Amniotic epithelial cell (primary cell): ENCODE measurements around the gene HSPBP1.
"Not testable (repeated sequence)": the region's sequence is repeated elsewhere in the genome, so short reads cannot be mapped to it uniquely, and the experiment has no call there.

Experiments used
- DNase-seq: peaks from one replicate; pipeline ENCODE4 v3.0.0-alpha.2; 2010; ENCODE audit warnings: low read depth

Gene HSPBP1

DNA sequence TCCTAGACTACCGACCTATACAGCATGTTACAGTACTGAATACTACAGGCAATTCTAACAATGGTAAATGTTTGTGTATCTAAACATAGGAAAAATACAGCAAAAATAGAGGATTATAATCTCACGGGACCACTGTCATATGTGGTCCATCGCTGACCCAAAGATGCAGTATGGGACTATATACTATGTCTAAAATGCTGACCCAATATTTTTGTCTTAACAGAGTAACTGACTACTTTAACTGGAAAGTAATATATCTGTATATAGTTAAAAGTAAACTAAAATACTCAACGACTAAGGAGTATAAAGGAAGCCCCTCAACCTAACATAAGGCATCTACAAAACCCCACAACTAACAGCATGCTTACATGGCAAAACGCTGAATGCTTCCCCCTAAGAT, 46.9 kb downstream of the HSPBP1 start:
- no peak for DNase-seq

DNA sequence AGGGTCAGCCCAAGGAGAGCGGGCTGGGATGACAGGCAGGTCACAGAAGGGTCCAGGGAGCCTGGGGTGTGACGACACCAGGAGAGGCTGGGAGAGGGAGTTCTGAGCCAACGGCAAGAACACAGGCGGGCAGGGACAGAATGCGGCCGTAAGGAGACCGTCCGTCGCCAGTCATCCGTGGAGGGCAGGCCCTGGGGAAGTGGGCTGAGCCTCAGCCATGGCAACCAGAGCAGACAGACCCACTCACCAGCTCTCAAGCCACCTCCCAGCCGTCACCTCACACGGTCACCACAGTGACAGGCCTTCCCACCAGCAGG, 47.7 kb downstream of the HSPBP1 start:
- no peak for DNase-seq

DNA sequence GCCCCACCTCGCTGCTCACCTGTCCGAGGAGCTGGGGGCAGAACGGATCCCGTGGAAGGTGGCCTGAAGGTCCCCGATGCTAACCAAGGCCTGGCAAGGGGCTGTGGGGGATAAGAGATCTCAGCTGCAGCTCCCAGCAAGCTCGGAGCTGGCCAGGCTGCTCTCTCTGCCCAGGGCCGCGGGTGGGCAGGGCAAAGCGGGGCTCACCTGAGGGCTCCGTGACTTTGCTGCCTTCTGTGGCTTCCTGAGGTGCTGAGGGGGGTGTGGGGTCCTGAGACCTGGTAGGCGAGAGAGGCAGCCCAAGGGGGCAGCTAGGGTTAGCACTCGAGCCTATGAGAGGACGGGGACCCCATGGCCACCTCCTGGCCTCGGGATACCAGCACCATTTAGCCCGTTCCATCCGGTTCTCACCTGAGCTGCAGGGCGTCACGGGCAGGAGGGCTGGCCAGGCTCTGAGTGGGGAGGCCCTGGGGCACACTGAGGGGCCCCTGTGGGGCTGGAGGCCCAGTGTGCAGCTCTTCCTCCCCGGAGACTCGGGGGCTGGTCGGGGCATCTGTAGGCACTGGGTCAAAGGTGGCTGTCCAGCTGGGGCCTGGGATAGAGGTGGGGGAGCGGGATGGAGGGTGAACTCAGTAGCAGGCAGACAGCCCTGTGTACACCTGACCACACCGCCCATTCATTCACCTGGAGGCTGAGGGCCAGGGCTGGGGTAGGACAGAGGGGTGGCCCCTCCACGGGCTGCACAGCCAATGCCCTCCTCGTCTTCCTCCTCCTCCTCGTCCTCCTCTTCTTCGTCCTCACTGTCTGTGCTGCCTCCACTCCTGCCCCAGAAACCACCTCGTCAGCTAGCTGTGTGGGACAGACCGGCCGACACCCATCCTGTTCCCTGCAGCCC, 48.3 kb downstream of the HSPBP1 start:
- no peak for DNase-seq

DNA sequence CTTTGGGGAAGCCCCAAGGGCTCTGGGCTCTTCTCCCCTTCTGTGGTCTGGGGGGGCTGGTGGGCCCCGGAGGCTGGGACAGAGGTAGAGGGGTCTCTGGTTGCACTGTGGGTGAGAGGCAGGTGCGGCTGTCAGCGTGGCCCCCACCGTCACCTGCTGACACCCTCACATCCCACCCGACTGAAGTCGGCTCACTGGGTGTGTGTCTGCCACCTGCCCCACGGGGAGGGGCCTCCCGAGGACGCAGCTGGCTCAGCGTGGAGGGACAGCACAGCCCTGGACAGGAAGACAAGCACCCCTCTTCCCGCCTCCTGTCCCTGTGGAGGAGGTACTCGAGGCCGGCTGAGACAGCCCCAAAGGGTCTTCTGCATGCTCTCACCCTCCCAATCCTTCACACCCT, 49.1 kb downstream of the HSPBP1 start:
- no peak for DNase-seq

DNA sequence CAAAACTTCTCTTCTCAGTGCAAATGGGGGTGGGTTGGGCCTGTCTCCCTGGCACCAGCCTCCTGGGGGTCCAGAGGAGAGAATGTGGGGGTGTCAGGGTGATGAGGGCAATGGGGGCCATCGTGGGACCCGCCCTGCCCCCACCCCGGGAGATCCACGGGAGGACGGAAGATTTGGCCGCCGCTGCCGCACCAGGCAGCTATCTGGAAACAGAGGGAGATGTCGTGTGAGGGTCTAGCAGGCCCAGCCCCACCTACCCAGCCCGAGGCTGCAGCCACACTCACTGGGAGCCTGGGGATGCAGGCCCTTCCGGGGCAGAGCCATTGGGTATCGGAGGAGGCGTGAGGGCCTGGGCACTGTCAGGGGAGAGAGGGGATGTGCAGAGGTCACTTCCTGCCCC, 49.6 kb downstream of the HSPBP1 start:
- DNase-seq, result no peak

DNA sequence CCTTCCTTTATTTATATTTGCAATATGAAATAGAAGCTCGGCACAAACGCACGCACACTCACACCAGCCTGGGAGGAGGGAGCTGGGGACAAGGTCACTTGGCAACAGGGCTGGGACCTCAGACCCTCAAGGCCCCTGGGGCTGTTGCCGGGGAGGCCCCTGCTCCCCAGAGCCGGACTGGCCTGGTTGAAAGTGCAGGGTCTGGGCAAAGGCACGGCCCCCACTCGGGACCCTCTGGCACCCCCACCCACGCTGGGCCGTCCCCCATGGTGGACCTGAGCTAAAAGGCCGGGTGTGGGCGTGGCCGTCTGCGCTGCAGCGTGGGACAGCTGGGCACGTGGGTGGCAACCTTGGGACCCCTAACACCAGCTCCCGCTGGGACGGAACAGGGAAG, 50.1 kb downstream of the HSPBP1 start:
- no peak for DNase-seq

DNA sequence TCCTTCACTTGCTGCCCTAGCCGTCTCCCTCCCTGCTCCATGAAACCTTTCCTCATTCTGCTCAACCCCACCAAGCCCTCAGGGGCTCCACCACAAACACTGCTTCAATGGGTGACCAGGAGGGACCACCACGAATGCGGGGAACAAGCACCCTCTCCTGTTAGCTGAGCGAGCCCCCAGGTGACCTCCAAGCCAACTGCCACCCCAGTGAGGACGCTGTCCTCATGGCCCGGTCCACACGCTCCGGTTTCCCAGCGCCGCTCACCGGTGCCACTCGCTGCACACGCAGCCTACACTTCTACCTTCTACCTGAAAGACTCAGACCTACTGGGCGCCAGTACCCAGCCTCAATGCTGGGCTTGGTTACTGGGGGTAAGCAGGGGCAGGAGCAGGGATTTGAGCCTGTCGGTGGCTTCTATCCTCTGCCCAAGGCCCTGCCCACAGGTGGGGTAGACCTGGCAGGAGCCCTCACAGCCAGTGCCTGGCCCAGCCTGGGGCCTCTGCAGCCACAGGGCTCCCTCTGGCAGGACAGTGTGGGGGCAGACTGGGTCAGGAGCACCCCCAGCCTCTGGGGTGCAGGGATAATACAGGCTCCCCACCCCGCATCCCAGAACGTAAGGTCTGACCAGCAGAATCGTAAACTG, 50.6 kb downstream of the HSPBP1 start:
- DNase-seq, result no peak

DNA sequence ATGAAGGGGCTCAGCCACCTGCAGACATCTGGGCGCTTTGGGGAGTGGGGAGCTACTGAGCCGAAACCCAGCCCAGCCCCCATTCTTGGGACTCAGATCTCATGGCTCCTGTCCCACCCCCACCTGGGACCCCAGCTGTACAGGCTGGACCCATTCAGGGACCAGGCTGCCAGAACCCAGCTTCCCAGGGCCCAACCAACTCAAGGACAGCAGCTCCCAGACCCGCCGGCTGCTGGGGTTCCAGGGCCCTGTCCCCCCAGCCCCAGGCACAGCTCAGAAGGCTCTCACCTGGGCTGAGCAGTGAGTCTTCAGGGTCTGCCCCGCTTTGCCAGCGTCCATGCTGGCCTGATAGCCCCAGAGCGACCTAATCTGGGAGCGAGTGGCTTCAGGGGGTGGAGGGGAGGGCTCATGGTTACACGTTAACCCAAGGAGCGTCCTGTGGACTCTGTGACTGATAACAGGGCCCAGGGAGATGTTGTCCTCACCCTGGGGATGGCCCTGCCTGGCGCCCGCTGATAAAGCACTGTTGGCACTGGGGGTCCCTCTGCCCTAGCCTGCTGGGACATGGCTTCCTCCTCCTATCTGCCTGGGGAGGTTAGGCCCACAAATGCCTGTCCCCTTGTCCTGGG, 51.4 kb downstream of the HSPBP1 start, which contains the start of gene TMEM86B:
Gene TMEM86B, minus strand, starts transcription at position 361 of the 629 bp plus-strand sequence. Its CDS starts 22 bp downstream, at position 339.
- DNase-seq, result no peak

DNA sequence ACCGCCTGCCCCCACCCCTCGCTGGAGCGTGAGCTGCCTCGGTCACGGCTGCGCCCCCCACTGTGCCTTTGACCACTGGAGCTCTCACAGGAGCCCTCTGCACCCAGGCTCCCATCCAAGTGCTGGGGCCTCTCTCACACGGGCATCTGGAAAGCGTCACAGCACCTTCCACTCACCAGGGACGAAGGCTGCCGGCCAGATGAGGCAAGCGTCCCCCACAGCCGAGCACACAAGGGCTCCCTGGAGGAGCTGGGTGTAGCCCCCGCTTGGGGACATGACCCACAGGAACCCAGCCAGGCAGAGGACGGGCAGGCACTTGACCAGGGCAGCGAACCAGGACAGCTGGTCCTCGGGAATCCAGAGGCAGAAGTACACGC, 51.9 kb downstream of the HSPBP1 start:
- DNase-seq, result peak; percentile 59

DNA sequence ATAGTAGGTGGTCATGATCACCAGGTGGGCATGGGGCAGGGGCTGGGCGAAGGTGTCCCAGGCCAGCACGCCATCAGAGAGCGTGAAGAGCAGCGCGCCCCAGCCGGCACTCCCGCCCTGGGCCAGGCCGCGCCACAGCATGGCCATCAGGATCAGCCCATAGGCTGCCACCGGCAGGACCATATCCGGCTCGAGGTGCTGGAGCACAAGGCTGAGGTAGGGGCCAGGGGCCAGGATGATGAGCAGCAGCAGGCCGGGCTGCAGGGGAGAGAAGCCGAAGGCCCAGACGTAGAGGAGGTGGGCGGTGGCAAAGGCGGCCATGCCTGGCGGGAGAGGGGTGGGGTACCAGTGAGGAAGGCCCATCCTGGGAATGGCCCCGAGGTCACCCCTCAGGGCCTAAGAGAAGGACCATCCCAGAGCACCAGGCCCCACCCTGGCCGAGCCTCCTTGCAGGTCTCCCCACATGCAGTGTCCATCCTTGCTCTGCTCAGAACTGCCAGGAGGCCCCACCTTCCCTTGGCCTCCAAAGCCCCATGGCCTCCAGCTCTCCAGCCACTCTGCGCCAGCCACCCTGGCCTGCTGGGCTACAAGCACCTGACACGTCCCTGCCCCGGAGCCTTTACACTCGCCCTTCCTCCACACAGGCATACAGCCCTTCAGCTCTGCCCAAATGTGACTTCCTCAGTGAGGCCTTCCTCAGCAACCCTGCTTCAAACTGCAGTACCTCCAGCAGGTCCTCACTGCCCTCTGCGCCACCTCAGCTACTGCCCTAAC, 52.5 kb downstream of the HSPBP1 start:
- no peak for DNase-seq

DNA sequence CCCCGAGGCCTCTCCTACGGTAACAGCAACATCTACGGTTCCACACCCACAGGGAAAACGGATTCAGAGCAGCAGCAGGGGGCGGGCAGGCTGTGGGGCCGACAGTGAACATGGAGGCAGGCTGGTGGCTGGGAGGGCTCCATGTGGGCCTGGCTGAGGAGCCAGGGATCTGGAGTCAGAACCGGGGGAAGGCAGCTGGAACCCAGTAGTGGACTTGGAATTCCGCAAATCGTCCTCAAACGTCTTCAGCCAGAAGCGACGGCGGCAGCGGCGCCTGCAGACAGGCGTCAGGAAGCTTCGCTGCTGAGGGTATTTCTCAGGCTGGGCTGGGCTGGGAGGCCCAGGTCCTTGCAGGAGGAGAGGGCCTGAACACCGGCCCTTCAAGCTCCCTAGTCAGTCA, 53.1 kb downstream of the HSPBP1 start:
- no peak for DNase-seq

DNA sequence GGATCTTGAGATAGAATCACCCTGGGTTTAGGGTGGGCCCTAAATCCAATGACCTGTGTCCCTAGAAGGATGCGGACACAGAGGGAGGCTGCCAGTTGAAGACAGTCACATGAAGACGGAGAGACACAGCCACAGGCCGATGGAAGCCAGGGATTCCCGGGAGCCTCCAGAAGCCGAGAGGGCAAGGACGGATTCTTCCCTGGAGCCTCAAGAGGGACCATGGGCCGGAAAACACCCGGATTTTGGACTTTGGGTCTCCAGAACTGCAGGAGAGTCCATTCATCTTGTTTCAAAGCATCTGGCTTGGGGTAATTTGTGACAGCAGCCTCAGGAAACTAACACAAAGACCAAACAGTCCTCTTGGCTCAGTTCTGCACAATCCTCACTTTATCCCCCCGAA, 53.6 kb downstream of the HSPBP1 start:
- no peak for DNase-seq

DNA sequence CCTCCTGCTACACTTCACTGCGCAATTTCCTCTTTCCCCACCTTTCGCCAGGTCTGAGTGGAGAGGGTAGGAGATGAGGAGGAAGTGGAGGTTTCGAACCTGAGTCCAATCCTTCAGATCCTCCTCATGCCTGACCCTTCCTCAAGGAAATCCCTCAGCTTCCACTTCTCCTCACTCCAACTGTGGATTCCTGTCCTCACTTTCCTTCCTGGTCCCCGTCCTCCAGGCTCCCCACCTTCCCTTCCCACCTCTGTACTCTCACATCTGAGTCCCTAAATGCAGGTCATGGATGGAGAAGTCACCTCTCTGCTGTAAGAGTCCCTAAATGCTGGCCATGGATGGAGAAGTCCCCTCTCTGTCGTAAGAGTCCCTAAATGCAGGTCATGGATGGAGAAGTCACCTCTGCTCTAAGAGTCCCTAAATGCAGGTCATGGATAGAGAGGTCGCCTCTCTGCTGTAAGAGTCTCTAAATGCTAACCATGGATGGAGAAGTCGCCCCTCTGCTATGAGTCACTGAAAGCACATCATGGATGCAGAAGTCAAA, 54.4 kb downstream of the HSPBP1 start:
- DNase-seq, result no peak

DNA sequence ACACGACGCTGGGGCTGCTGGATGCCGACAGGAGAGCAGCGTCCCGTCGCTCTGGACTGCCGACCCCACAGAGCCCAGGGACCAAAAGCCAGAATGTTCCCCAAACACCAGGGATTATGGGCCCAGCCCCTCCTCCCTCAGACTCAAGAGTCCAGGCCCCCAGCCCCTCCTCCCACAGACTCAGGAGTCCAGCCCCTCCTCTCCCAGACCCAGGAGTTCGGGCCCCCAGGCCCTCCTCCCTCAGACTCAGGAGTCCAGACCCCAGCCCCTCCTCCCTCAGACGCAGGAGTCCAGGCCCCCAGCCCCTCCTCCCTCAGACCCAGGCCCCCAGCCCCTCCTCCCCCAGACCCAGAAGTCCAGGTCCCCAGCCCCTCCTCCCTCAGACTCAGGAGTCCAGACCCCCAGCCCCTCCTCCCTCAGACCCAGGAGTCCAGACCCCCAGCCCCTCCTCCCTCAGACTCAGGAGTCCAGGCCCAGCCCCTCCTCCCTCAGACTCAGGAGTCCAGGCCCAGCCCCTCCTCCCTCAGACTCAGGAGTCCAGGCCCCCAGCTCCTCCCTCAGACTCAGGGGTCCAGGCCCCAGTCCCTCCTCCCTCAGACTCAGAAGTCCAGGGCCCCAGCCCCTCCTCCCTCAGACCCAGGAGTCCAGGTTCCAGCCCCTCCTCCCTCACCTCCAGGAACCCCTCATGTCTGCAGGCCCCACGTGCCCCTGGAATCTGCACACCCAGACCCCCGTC, 55.1 kb downstream of the HSPBP1 start:
- not testable (repeated sequence) for DNase-seq

DNA sequence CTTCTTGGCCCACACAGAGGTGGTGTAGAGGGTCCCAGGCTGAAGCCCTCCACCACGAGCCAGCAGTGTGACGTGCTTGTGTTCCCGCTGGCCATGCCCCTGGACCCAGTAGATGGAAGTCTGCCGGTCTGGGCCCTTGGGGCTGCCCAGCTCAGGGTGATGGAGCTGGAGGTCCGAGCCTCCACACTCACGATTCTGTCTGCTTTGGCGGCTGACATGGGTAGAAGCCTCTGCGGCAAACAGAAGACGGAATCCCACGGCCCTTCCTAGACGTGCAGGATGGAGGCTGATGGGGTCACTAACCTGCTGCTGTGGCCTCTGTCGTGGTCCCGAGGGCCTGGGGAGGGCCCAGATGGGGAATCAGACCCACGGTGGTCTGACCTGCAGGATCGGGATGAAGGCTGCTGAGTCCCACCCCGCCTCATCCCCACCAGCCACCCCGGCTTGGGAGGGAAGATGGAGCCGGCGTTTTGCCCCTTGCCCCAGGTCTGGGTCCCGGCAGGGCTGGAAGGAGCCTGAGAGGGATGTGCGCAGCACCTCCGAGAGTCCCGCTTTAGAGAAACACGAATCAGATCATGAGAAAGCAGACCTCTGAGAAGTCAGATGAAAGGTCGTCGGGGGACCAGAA, 55.8 kb downstream of the HSPBP1 start:
- DNase-seq, result no peak

DNA sequence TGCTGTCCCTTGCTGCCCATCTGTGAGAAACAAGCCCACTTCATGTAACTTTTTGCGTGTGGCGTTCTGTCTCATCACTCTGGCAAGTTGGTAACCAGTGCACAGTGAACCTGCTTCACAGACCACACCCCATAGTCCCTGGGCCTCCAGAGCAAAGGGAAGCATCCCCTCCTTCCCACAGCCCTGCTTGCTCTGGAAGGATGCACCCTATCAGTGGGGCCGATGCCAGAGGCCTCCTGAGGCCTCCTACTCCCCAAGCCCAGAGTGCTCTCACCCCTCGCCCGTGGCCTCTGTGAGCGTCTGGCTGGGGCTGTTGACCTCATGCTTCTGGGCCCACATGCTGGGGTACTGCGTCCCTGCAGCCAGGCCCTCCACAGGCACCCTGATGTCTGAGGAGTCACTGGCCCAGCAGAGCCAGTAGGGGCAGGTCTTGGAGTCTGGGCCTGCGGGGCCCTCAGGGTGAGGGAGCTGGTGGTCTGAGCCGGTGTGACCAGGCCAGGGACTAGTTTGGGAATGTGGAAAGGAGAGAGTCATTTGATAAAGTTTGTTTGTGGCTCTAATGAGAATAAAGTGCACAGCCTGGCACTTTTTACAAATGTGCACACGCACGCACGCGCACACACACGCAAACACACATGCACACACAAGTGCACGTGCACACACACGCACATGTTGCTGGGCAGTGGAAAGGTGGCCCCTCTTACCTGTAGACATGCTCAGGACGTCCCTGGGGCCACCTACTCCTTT, 56.4 kb downstream of the HSPBP1 start:
- no peak for DNase-seq

DNA sequence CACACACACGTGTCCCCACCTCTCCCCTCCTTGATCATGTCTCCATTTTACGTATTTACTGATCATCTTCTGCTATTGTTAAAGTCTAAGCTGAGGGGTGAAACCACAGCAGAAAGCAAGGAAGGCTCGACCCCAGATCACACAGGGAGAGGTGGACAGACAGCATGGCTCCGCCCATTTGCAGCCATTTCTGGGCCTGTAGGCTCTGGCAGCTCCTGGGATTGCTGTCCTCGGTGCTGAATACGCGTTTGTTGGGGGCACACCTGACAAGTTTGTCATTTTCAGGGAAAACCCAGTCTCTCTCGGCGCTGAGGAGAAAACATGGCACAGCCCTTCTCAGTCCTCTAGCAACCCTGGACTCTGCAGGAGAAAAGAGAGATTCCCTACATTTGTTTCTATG, 59.4 kb downstream of the HSPBP1 start:
- DNase-seq, result no peak

DNA sequence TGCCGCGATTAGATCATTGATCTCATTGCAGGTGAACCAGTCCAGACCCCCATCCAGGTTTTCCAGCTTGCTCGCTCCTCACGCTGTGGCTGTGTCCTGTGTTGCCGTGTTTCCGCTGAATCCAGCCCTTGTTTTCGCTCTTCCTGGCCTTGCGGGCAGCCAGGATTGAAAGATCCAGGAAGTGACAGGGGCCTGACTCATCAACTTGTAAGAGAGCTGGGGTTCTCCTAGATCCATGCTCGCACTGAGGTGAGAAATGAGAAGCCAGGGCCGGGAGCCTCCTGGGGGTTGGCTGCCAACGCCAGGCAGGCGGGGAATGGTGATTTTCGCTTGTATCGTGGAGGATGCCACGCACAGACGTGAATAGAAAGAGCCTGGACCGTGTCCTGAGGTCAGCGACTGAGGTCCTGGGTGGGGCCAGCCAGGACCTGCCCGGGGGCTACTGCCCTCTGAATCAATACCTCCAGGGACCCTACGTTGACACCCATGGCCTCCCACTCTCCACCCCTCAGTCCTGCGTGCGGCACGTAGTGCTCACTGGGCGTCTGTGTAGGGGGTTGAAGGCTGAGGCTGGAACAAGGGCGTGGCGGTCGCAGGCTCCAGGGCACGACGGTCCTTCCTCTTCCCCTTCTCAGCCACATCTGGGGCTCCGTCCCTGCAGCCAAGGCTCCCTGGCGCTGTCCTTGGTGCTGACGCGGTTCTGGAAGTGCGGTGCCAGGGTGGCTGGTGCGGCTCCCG, 63.3 kb downstream of the HSPBP1 start:
- DNase-seq, result peak; percentile 99

DNA sequence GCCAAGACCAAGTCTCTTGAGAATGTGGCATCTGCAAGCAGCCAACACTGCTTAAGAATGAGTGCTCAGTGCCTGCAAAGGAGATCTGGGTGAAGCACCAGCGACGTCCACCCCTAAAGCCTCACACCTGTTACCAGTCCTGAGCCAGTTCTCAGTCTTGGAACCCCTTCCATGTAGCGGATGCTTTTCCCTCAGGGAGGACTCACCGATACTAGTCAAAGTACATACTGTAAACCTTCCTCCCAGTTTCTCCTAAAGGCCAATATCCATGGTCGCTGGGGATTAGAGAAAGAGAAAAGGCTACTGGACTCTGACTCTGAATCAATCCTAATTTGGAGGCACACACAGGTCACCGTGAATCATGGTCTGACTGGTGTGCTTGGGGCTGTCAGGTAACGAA, 66.4 kb downstream of the HSPBP1 start:
- DNase-seq, result no peak

DNA sequence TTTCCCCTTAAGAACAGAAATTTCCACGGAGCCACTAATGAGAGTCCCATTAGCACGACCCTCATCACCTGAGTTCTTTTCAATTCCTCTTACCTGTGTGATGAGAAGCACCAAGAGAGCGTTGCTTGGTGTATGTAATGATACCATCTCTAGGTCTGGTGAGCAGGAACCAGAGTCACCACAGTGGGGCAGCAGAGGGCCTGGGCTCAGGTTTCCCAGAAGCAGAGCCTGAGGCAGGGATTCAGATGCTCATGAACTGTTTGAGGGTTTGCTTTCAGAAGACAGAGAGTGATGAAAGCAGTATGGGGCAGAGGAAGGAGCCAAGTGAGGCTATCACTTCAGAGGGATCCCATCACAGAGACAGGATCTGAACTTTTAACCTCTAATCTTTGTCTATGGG, 67.5 kb downstream of the HSPBP1 start:
- DNase-seq, result no peak
